GM12864 (cell line): ENCODE data around the gene GPSM3.

Experiments
- DNase-seq: peaks from one replicate; pipeline ENCODE4 v3.0.0-alpha.2; 2011; ENCODE audit warnings: low read depth
- H3K4me3 ChIP-seq: 2 replicates; pipeline ENCODE4 v1.5.1; 2011; ENCODE audit warnings: mild to moderate bottlenecking, low read depth, low read length, control low read depth
- CTCF ChIP-seq: IDR thresholded peaks from 2 replicates; pipeline ENCODE4 v1.5.1; 2011; ENCODE audit warnings: low read depth, mild to moderate bottlenecking, moderate library complexity, low read length, control low read depth, inconsistent platforms; ENCODE audit errors: missing control alignments

GPSM3 gene

DNA sequence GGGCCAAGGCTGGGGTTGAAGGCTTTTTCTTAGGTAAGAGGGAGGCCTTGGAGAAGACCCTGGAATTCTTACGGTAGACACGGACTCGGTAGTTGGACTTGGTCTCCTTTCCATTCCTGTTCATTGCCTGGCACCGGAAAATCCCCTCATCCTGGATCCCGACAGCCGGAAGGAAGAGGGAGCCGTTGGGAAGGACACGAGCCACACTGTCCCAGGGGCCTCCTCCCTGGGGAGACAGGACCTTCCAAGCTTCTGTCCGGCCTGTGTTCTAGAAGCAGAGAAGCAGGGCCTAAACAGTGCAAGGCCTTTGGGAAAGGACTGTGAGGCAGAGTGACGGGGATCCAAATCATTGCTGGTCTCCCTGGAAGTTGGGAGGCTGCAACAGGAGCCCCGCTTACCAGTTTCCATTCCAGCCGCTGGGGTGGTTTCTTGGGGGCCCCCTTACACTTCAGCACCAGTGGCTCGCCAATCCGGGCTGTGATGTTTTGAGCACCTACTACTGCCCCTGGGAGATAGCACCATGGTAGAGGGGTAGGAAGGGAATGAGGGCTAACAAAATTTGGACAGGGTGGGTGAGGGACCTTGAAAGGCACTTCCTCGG is 8.9 kb downstream of the GPSM3 start:
- DNase-seq = no peak

DNA sequence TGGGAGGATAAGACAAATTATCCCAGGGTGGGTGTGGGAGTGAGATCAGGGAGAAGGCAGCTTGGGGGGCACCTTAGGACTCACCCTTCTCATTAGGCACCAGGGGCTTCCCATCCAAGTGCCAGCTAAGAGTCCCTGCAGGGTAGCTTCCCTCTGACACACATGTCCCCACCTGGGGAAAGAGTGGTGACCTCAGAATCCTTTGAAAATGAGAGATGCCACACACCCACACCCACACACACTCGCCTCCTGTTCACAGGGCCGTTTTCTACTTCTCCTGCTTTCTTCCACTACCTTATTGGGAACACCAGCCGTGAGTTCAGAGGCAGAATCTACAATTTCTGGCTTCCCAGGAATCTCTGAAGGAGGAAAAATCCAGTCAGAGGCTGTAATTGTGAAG is 9.4 kb downstream of the GPSM3 start:
- no peak overlapping the region for H3K4me3 ChIP-seq
- DNase-seq = no peak
- no peak for TF ChIP-seq CTCF

More for the DNA sequence above, 8.9 kb downstream of the GPSM3 start:
- TF ChIP-seq CTCF = no peak
- no peak overlapping the region for H3K4me3 ChIP-seq

- DNase-seq = no peak
- no peak for TF ChIP-seq CTCF
- H3K4me3 ChIP-seq = no peak overlapping the region
Measured at GRCh38 chr6:32182555-32182981, 9.9 kb downstream of the GPSM3 start.

DNA sequence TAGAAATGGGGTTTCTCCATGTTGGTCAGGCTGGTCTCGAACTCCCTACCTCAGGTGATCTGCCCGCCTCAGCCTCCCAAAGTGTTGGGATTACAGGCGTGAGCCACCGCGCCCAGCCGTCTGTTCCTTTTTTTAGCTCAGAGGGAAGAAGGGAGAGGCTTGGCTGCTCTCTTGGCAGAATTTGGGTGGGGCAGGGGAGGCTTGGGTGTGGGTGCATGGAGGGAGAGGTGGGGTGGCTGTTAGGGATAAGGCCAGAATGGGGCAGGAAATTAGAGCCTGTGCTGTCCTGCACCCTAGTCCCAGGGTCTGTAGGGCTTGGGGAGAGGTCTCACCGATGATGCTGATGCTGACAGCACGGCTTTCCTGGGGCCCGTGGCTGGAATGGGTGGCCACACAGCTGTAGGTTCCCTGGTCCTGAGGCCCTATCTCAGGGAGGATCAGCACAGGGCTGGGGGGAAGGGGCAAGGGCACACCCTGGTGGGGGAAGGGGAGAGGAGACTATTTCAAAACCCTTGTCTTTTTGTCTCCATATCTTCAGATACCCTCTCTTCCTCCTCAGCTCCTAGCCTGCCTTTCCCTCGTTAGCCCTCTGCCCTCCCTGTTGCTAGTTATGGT is 10.4 kb downstream of the GPSM3 start:
- no peak overlapping the region for H3K4me3 ChIP-seq
- TF ChIP-seq CTCF = no peak
- no peak for DNase-seq

DNA sequence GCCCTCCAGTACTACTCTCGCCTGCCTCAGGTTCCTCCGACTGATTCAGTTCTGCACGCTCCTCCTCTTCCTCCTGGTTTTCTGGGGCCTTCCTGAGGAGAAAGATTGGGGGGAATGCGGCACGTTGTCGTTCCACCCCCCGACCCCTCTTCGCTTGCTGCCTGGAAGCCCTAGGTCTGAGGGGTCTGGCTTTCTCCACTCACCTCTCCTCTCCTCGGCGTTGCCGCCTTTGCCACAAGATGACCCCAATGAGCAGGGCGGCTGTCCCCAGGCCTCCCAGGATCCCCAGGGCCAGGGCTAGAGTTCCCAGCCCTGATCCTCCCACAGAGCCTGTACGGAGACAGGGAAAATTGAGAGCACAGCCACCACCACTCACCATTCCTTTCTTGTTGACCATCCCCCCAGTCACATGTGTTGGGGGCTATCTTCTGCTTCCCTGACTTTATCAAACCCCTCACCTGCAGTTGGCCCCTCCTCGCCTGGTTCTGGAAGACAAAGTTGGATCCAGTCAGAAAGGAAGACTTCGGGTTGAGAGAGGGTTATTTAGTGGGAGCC is 11.2 kb downstream of the GPSM3 start:
- no peak for TF ChIP-seq CTCF
- H3K4me3 ChIP-seq = no peak overlapping the region
- no peak for DNase-seq

GRCh38 chr6:32179766-32180405 is 12.6 kb downstream of the GPSM3 start:
- no peak overlapping the region; the same call in 1 of the 2 replicates for H3K4me3 ChIP-seq
- no peak for TF ChIP-seq CTCF

More at GRCh38 chr6:32179766-32180405, 12.6 kb downstream of the GPSM3 start:
- no peak for DNase-seq
